ENCODE data around the gene SERPINB1.
"Not testable (repeated sequence)": the region's sequence is repeated elsewhere in the genome, so short reads cannot be mapped to it uniquely, and the experiment has no call there.

The SERPINB1 gene

GRCh38 chr6:2818593-2818992 is 23.1 kb downstream of the SERPINB1 start:
- DNase-seq (ENCODE audit: low read depth in 2 of 2) = no peak

- no peak for DNase-seq (ENCODE audit: low read depth in 2 of 2)
Measured at GRCh38 chr6:2817903-2818443, 23.7 kb downstream of the SERPINB1 start.

GRCh38 chr6:2816158-2816557 is 25.5 kb downstream of the SERPINB1 start:
- no peak for DNase-seq (ENCODE audit: low read depth in 2 of 2)

GRCh38 chr6:2812695-2813094 is 29.0 kb downstream of the SERPINB1 start:
- DNase-seq (ENCODE audit: low read depth in 2 of 2) = no peak

- DNase-seq (ENCODE audit: low read depth in 2 of 2) = no peak
Measured at GRCh38 chr6:2810092-2810671, 31.5 kb downstream of the SERPINB1 start.

- DNase-seq (ENCODE audit: low read depth in 2 of 2) = no peak
Measured at GRCh38 chr6:2809015-2809414, 32.6 kb downstream of the SERPINB1 start.

GRCh38 chr6:2807342-2808090 is 34.1 kb downstream of the SERPINB1 start:
- no peak for DNase-seq (ENCODE audit: low read depth in 2 of 2)

- no peak for DNase-seq (ENCODE audit: low read depth in 2 of 2)
Measured at GRCh38 chr6:2806644-2807043, 35.0 kb downstream of the SERPINB1 start.

- no peak for DNase-seq (ENCODE audit: low read depth in 2 of 2)
Measured at GRCh38 chr6:2805031-2805430, 36.6 kb downstream of the SERPINB1 start.

- DNase-seq (ENCODE audit: low read depth in 2 of 2) = no peak
Measured at GRCh38 chr6:2804516-2804915, 37.1 kb downstream of the SERPINB1 start.

GRCh38 chr6:2803731-2804429 is 37.8 kb downstream of the SERPINB1 start:
- DNase-seq (ENCODE audit: low read depth in 2 of 2) = no peak

- no peak for DNase-seq (ENCODE audit: low read depth in 2 of 2)
Measured at GRCh38 chr6:2802521-2803060, 39.1 kb downstream of the SERPINB1 start.

- not testable (repeated sequence) for DNase-seq (ENCODE audit: low read depth in 2 of 2)
Measured at GRCh38 chr6:2801687-2802086, 40.0 kb downstream of the SERPINB1 start.

GRCh38 chr6:2800552-2801316 is 40.9 kb downstream of the SERPINB1 start:
- no peak for DNase-seq (ENCODE audit: low read depth in 2 of 2)

GRCh38 chr6:2799936-2800527 is 41.6 kb downstream of the SERPINB1 start:
- DNase-seq (ENCODE audit: low read depth in 2 of 2) = no peak

- no peak for DNase-seq (ENCODE audit: low read depth in 2 of 2)
Measured at GRCh38 chr6:2798586-2799134, 43.0 kb downstream of the SERPINB1 start.

- no peak for DNase-seq (ENCODE audit: low read depth in 2 of 2)
Measured at GRCh38 chr6:2797564-2798031, 44.1 kb downstream of the SERPINB1 start.

GRCh38 chr6:2796861-2797260 is 44.8 kb downstream of the SERPINB1 start:
- DNase-seq (ENCODE audit: low read depth in 2 of 2) = no peak

GRCh38 chr6:2795956-2796355 is 45.7 kb downstream of the SERPINB1 start:
- no peak for DNase-seq (ENCODE audit: low read depth in 2 of 2)

GRCh38 chr6:2795162-2795561 is 46.5 kb downstream of the SERPINB1 start:
- DNase-seq (ENCODE audit: low read depth in 2 of 2) = no peak

Measured in fibroblast of skin of left quadriceps (primary cell).